Stimulated activated CD4-positive, alpha-beta T cell treated with anti-CD3 and anti-CD28 coated beads, Interleukin-12 subunit alpha, Interleukin-12 subunit beta, amount 100 ng/mL, for 24 hours (primary cell): ENCODE data around the gene HEPACAM.

Experiments
- DNase-seq, 2 experiments: peaks; one replicate each; pipeline ENCODE4 v3.0.0-alpha.2; 2020; ENCODE audit warnings: low read depth in 2 of 2

Gene HEPACAM

DNA sequence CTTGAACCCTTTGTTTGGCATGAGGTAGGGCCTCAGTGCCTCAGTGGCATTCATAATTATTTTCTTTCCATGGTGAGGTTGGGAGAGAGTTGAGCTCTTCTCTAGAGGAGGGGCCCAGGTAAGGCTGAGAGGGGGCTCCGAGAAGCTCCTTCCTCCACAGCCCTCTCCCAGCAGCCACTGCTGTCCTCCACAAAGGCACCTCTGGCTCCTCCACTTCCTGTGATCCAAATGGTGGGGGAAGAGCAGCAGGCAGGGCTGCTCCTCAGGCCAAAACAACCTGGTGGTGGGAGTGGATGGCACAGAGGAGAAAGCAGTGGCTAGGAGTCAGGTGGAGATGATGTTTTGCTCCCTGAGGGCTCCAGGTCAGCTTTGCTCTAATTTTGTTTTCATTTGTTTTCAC, 51.5 kb downstream of the HEPACAM start:
- DNase-seq: no peak

GRCh38 chr11:124882339-124883071, 53.3 kb downstream of the HEPACAM start:
- DNase-seq: no peak

DNA sequence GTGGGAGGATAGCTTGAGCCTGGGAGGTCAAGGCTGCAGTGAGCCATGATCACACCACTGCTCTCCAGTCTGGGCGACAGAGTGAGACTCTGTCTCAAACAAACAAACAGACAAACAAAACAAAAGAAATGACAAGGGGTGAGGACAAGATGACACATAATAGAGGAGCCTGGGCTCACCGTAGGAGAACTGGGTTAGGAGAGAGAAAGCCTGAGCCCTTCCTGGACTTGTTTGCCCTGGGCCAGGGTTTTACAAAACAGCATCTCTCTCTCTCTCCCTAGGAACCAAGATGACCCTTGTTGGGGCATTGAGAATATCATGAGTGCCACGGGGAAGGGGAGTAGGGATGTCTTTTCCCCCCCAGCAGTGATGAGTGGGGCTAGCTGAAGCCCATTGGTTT, 54.9 kb downstream of the HEPACAM start:
- DNase-seq: no peak

DNA sequence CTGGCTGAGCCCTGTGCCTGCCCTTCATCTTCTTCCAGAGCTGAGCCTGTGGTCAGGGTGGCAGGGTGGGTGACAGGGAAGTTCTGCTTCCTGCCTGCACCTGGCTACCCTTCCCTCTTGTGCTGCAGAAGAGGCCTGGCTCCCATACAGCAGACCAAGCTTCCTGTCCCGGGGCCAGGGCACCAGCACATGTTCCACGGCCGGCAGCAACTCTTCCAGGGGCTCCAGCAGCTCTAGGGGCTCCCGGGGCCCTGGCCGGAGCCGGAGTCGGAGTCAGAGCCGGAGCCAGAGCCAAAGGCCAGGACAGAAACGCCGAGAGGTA, 55.6 kb downstream of the HEPACAM start:
- no peak for DNase-seq

DNA sequence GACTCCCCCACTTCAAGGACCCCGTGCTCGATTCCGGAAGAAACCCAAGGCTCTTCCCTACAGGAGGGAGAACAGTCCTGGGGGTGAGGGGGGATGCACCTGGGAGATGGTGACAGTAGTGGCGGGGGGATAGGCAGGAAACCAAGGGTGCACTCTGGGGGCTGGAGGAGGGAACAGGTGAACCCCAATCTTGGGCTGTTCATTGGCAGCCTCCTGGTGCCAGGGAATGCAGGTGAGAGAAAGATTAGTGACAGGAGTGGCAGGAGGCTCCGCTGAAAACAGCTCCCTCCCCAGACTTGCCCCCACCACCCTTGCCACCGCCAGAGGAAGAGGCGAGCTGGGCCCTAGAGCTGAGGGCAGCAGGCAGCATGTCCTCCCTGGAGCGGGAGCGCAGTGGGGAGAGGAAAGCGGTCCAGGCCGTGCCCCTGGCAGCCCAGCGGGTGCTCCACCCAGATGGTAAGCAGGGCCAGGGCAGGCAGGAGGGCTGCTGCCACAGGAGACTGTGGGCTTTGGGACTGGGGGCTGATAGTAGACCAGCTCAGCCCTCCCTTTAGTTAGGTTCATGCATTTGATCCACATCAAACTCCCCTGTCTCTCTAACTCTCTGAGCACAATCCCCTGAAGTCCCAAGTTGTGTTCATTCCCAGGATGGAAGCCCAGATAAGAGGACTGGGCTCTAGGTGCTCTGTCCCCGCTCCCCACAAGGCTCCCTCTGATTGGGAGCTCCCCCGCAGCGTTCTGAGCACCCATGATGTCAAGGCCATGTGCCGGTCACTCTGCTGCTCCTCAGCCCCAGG, 56.2 kb downstream of the HEPACAM start:
- no peak for DNase-seq

DNA sequence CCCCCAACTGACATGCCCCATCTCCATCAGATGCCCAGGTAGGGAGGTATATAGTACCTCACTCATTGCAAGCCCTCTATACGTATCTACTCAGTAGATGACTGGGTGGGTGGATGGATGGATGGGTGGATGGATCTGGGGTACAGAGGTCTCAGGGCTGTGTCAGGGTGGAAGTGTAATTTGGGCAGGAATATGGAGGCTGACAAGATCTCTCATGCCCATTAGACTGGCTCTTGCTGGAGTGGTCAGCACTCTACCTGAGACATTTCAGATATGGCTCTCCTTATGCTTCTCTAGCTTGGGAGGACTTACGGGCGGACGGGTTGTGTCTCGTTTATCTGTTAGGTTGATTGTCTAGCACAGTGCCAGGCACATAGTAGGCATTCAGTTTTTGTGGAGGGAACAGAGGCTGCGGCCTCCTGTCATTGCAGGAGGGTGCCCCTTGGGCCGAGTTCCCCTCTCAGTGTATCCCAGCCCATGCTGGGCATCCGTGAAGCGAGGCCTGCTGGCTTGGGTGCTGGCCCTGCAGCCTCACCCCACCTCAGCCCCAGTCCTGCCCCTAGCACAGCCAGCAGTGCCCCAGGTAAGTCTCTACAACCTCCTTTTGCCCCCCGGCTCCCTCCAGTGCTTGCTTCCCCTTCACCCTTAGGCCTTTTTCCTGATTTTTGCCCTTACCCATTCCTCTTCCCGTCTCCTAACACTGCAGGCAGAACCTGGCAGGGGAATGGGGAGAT, 56.9 kb downstream of the HEPACAM start:
- DNase-seq: no peak

GRCh38 chr11:124877910-124878758, 57.7 kb downstream of the HEPACAM start:
- DNase-seq: no peak

GRCh38 chr11:124877631-124877909, 58.3 kb downstream of the HEPACAM start:
- no peak for DNase-seq

- DNase-seq: no peak
Measured at GRCh38 chr11:124876818-124877630, 58.8 kb downstream of the HEPACAM start.

DNA sequence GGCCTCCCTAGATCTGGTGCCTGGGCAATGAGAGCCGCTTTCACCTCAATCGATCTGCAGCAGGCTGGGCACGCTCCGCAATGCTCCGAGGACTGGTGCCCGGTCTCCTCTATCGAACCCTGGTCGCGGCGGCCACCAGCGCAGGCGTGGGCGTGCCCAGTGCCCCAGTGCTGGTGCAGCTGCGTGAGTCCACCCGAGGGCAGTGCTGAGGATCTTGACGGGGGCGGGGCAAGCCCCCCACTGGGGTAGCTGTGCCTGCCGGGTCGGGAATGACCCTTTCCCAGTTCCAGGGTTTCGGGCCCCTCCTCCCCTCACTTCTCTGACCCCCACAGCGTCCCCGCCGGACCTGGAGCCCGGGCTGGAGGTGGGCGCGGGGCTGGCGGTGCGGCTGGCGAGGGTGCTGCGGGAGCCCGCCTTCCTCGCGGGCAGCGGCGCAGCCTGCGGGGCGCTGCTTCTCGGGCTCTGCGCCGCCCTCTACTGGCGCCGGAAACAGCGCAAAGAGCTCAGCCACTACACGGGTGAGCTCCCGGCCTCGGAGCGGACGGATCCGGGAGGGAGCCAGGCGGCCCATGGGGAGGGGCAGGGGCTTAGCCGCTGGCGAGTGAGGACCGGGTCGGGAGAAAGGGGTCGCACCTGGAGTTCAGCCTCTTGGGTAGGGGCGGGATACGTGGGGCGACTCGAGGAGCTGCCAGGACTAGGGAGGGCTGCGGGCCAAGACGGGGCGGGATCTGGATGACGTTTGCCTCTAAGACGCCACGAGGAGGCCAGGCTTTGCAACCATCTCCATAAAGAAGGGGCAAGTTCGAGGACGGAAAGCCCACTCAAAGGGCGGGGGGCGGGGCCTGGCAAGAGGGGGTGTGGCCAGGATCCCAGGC, 59.7 kb downstream of the HEPACAM start:
- DNase-seq: peak; percentile 60 to 73

DNA sequence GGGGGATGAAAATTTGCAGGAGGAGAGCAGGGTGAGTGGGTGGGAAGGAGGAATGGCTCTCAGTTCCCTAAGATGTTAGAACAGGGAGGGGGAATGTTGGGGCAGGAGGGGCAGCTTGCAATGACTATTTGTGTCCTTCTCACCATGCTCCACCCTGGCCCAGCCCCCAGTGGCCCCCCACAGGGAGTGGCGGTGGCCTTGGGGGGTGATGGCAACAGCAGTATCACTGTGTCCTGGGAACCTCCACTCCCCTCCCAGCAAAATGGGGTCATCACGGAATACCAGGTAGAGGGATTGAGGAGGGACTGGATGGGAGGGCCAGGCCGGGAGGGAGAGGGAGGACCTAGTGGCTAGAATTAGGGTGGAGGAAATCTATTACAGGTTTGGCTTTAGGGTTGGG, 60.4 kb downstream of the HEPACAM start:
- no peak for DNase-seq

- DNase-seq: no peak
Measured at GRCh38 chr11:124874571-124875255, 61.1 kb downstream of the HEPACAM start.

GRCh38 chr11:124873951-124874350, 61.9 kb downstream of the HEPACAM start:
- no peak for DNase-seq

DNA sequence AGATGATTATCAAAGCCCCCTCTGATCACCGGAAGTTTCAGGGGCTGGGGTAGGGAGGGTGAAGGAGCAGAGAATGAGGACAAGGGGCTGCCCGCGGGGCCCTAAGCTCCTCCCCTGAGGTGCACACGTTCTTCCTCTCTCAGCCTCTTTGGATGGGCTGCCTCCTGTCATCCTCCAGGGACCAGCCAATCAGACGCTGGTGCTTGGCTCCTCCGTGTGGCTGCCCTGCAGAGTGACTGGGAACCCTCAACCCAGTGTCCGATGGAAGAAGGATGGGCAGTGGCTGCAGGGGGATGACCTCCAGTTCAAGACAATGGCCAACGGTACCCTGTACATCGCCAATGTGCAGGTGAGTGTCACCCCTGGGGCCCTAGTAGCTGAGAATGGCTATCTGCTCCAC, 63.1 kb downstream of the HEPACAM start:
- DNase-seq: no peak

DNA sequence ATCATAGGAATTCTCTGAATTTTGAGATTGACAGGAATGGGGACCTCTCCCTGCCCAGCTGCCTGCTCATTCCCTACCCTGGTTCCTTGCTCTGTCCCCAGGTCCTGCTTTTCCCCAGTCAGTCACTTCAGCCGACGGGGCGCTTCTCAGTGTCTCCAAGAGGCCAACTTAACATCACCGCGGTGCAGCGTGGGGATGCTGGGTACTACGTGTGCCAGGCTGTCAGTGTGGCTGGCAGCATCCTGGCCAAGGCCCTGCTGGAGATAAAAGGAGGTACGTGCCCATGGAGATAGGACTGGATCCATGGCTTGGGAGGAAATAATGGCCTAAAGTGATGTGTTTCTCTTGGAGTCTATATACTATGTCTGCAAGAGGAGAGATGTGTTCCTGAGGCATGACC, 63.6 kb downstream of the HEPACAM start:
- no peak for DNase-seq

DNA sequence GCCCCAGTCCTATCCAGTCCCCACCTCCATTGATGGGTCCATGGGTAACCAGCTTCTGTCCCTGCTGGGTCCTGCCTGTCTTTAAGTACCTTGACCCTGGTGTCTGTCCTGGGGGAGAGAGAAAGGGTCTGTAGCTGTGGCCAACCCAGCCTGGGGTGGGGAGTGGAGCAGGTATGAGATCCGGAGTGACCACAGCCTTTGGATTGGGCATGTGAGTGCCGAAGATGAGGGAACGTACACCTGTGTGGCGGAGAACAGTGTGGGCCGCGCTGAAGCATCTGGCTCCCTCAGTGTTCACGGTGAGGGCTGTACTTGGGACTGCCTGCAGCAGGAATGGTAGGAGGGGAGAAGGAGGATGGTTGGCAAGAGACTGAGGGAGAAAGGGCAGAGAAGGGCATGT, 65.4 kb downstream of the HEPACAM start:
- DNase-seq: no peak

- no peak for DNase-seq
Measured at GRCh38 chr11:124869856-124870387, 65.9 kb downstream of the HEPACAM start.

DNA sequence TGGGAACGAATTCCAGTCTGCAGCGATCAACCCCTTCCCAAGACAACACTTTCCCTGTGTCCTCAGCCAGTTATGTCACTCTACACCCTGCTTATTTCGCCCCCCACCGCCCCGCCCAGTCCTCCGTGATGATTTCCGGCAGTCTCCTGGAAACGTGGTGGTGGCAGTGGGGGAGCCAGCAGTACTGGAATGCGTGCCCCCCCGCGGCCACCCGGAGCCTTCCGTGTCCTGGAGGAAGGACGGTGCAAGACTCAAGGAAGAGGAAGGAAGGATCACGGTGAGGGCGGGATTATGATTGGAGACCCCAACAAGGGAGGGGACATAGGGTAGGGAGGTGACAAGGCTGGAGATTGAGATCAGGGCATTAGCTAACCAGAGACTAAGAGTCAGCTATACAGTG, 66.5 kb downstream of the HEPACAM start:
- DNase-seq: no peak
